Measurements from ENCODE around the gene TBC1D7.

TBC1D7 gene

GRCh38 chr6:13349811-13350506, 21.6 kb upstream of the TBC1D7 start:
- TF ChIP-seq FOXA1 (IDR thresholded peaks at IDR 0.05) (no peak), ARNT (IDR thresholded peaks at IDR 0.05) (no peak), SP1 (IDR thresholded peaks at IDR 0.05) (no peak), FOXK2 (IDR thresholded peaks at IDR 0.05) (no peak), ELF4 (IDR thresholded peaks at IDR 0.05) (no peak), ZNF384 (IDR thresholded peaks at IDR 0.05) (no peak), SUZ12 (IDR thresholded peaks at IDR 0.05) (no peak), BHLHE40 (IDR thresholded peaks at IDR 0.05; ENCODE audit: borderline replicate concordance) (no peak), HDGF (IDR thresholded peaks at IDR 0.05; ENCODE audit: borderline replicate concordance) (no peak), NFRKB (IDR thresholded peaks at IDR 0.05) (no peak), CTBP1 (IDR thresholded peaks at IDR 0.05; ENCODE audit: borderline replicate concordance) (no peak), PKNOX1 (IDR thresholded peaks at IDR 0.05) (no peak), TARDBP (IDR thresholded peaks at IDR 0.05) (no peak), FOXM1 (IDR thresholded peaks at IDR 0.05; ENCODE audit: borderline replicate concordance) (no peak), L3MBTL2 (conservative IDR thresholded peaks at IDR 0.05) (no peak), LEF1 (IDR thresholded peaks at IDR 0.05; ENCODE audit: borderline replicate concordance) (no peak)
- POLR2A ChIA-PET, result interaction anchor here (1.4 kb wide), 1 partner anchor 265 kb away, joined by 3 read pairs; the partner anchor contains the start of gene NOL7
- no peak for DNase-seq (ENCODE audit: extremely low spot score)
- CTCF ChIA-PET, result no interaction called here

- ChIA-PET POLR2A (no interaction called here), CTCF (no interaction called here)
- DNase-seq (ENCODE audit: extremely low spot score), result no peak
- TF ChIP-seq SP1 (IDR thresholded peaks at IDR 0.05), result no peak
These were observed 20.2 kb upstream of the TBC1D7 start for GRCh38 chr6:13348334-13349113.

- TF ChIP-seq BHLHE40 (IDR thresholded peaks at IDR 0.05; ENCODE audit: borderline replicate concordance) (no peak), ARNT (IDR thresholded peaks at IDR 0.05) (no peak), ZNF384 (IDR thresholded peaks at IDR 0.05) (no peak), FOXA1 (IDR thresholded peaks at IDR 0.05) (no peak), ELF4 (IDR thresholded peaks at IDR 0.05) (no peak), FOXK2 (IDR thresholded peaks at IDR 0.05) (no peak), FOXM1 (IDR thresholded peaks at IDR 0.05; ENCODE audit: borderline replicate concordance) (no peak), CTBP1 (IDR thresholded peaks at IDR 0.05; ENCODE audit: borderline replicate concordance) (no peak), PKNOX1 (IDR thresholded peaks at IDR 0.05) (no peak), SUZ12 (IDR thresholded peaks at IDR 0.05) (no peak), LEF1 (IDR thresholded peaks at IDR 0.05; ENCODE audit: borderline replicate concordance) (no peak), L3MBTL2 (conservative IDR thresholded peaks at IDR 0.05) (no peak)
- ChIA-PET POLR2A (no interaction called here), CTCF (no interaction called here)
- no peak for DNase-seq (ENCODE audit: extremely low spot score)
These were observed 17.9 kb upstream of the TBC1D7 start for GRCh38 chr6:13346245-13346644.

- TF ChIP-seq SUZ12 (IDR thresholded peaks at IDR 0.05) (no peak), ZNF384 (IDR thresholded peaks at IDR 0.05) (no peak), BHLHE40 (IDR thresholded peaks at IDR 0.05; ENCODE audit: borderline replicate concordance) (no peak)
- POLR2A ChIA-PET, result no interaction called here
- DNase-seq (ENCODE audit: extremely low spot score), result no peak
- CTCF ChIA-PET, result interaction anchor here (0.6 to 1.6 kb wide), 2 partner anchors 11 to 232 kb away, joined by 4 read pairs; partner anchors contain the start of gene SIRT5
These were observed 14.2 kb upstream of the TBC1D7 start for GRCh38 chr6:13342414-13343019.

- TF ChIP-seq LEF1 (IDR thresholded peaks at IDR 0.05; ENCODE audit: borderline replicate concordance), result no peak
- no peak for TF ChIP-seq CTBP1 (IDR thresholded peaks at IDR 0.05; ENCODE audit: borderline replicate concordance)
- TF ChIP-seq FOXK2 (IDR thresholded peaks at IDR 0.05), result no peak
- ChIA-PET POLR2A (interaction anchor here (1.2 kb wide), 1 partner anchor 12 kb away, joined by 4 read pairs; the partner anchor contains the start of gene TBC1D7), CTCF (no interaction called here)
- no peak for DNase-seq (ENCODE audit: extremely low spot score)
These were observed 11.7 kb upstream of the TBC1D7 start for GRCh38 chr6:13339863-13340630.

GRCh38 chr6:13338038-13338437, 9.7 kb upstream of the TBC1D7 start:
- DNase-seq (ENCODE audit: extremely low spot score), result no peak
- TF ChIP-seq HDGF (IDR thresholded peaks at IDR 0.05; ENCODE audit: borderline replicate concordance) (no peak), ARNT (IDR thresholded peaks at IDR 0.05) (no peak), CTBP1 (IDR thresholded peaks at IDR 0.05; ENCODE audit: borderline replicate concordance) (no peak), FOXK2 (IDR thresholded peaks at IDR 0.05) (no peak), ELF4 (IDR thresholded peaks at IDR 0.05) (no peak), FOXM1 (IDR thresholded peaks at IDR 0.05; ENCODE audit: borderline replicate concordance) (no peak), BHLHE40 (IDR thresholded peaks at IDR 0.05; ENCODE audit: borderline replicate concordance) (no peak), L3MBTL2 (conservative IDR thresholded peaks at IDR 0.05) (no peak), TARDBP (IDR thresholded peaks at IDR 0.05) (no peak), SUZ12 (IDR thresholded peaks at IDR 0.05) (no peak), SP1 (IDR thresholded peaks at IDR 0.05) (no peak), LEF1 (IDR thresholded peaks at IDR 0.05; ENCODE audit: borderline replicate concordance) (no peak), FOXA1 (IDR thresholded peaks at IDR 0.05) (no peak), NFRKB (IDR thresholded peaks at IDR 0.05) (no peak), ZNF384 (IDR thresholded peaks at IDR 0.05) (no peak), PKNOX1 (IDR thresholded peaks at IDR 0.05) (no peak)
- ChIA-PET POLR2A (interaction anchor here (0.5 to 1.4 kb wide), 2 partner anchors 9 to 413 kb away, joined by 3 to 6 read pairs; partner anchors contain the start of gene TBC1D7), CTCF (interaction anchor here (0.7 to 1.2 kb wide), 3 partner anchors 151 to 237 kb away, joined by 3 to 4 read pairs (median 4); no protein-coding TSS in a partner anchor)
